Tibial nerve (tissue), 4 donors: Measurements from ENCODE around the gene COPE. TPM values are rescaled to one million over a fixed set of nuclear protein-coding genes. Genes with fewer than 3 reads are reported as not detected.
"Not testable (repeated sequence)": the region's sequence is repeated elsewhere in the genome, so short reads cannot be mapped to it uniquely, and the experiment has no call there.

ENCODE experiments used
- DNase-seq, 2 donors: peaks; one replicate each; pipeline ENCODE4 v3.0.0-alpha.2; 2019; ENCODE audit warnings: low spot score in 2 of 2
- H3K27ac ChIP-seq, 4 donors: fragments of 200-600 bp; sonication (generic) in 3 of 4; one replicate each; pipeline ENCODE4 v1.5.1; 2017 to 2019; ENCODE audit warnings: mild to moderate bottlenecking in 1 of 4
- H3K27me3 ChIP-seq, 2 donors: fragments of 200-600 bp; sonication (generic) in 1 of 2; one replicate each; pipeline versions ENCODE4 v1.5.1 to v1.6.0; 2017 to 2019
- H3K36me3 ChIP-seq, 3 donors: fragments of 200-600 bp; sonication (generic); one replicate each; pipeline ENCODE4 v1.5.1; 2018 to 2019
- H3K4me1 ChIP-seq, 4 donors: fragments of 200-600 bp; sonication (generic) in 3 of 4; one replicate each; pipeline ENCODE4 v1.5.1; 2017 to 2019
- H3K4me3 ChIP-seq, 4 donors: fragments of 200-600 bp; sonication (generic) in 3 of 4; one replicate each; pipeline ENCODE4 v1.5.1; 2017 to 2019; ENCODE audit warnings: mild to moderate bottlenecking in 1 of 4, moderate library complexity in 1 of 4
- H3K9me3 ChIP-seq, 4 donors: fragments of 200-600 bp; sonication (generic) in 3 of 4; one replicate each; pipeline ENCODE4 v1.5.1; 2017 to 2019
- EP300 ChIP-seq, 2 donors: sonication (generic); formaldehyde crosslinking; IDR thresholded peaks; one replicate each; pipeline ENCODE4 v1.6.1; 2017; ENCODE audit warnings: antibody characterized with exemption in 2 of 2, mild to moderate bottlenecking in 1 of 2
- POLR2A ChIP-seq, 2 donors: fragments of 450-650 bp; IDR thresholded peaks; one replicate each; pipeline ENCODE4 v1.6.1; 2017; ENCODE audit warnings: antibody characterized with exemption in 2 of 2, mild to moderate bottlenecking in 2 of 2, moderate library complexity in 2 of 2
- WGBS, 2 donors: methylation state at CpG; one replicate each; pipeline ENCODE4 v1.1.5; 2018; 5-methylcytosine and 5-hydroxymethylcytosine counted together
- total RNA-seq, 4 donors: library from RNA; depleted of rRNA; stranded (reverse); fragments of >200 nt; gene quantifications; one replicate each; pipeline ENCODE4 v1.1.0, GENCODE V29; 2016
- TF ChIP-seq, protein P1 (sequence below), 5 experiments: fragments of 200-600 bp in 3 of 5; fragments of 450-650 bp in 2 of 5; sonication (generic) in 3 of 5; IDR thresholded peaks; one replicate each; pipeline ENCODE4 v1.5.1; 2016 to 2019; ENCODE audit warnings: antibody characterized with exemption in 5 of 5, mild to moderate bottlenecking in 3 of 5, moderate library complexity in 2 of 5

COPE gene
- total RNA-seq, 4 donors from 2014 or later, result 151 to 266 (median 183) TPM

DNA sequence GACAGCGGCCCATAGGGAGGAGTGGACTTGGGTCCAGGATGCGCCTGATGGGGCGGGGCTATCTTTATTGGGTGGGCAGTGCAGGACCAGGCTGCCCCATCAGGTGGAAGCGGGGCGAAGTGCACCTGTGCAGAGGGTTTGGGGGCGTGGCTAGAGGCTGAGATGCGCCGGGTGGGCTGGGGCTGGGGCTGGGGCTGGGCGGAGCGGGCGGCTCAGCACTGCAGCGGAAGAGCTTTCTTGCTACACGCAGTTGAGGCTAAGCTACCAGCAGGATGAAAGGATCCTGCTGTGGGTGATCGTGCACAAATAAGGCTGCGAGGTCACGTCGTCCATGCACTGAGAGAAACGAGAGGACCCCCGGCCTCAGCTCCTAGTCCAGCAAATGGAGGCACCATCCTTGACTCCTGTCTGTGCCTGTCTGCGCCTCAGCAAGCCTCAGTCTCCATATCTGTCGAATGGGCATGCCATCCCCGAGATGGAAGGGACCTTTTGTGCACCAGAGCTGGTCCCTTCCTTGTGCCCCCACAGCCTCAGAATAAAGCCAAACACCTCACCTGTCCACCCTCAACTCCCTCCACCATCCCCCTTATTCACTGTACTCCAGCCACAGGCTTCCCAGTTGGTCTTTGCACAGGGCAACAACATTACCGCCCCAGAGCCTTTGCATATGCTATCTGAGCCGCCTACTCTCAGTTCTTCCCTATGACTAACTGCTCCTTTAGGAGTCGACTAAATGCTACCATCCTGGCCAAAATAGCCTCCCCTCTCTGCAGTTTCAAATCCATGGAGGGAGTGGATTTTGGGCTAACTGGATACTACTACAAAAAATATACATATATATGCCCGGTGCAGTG is 42.8 kb upstream of the COPE start:
- no peaks in the 10 kb centered on the region for H3K9me3 ChIP-seq
- no peaks in the 10 kb centered on the region for H3K4me1 ChIP-seq
- no peak for DNase-seq
- H3K27ac ChIP-seq, result no peak overlapping the region
- 22 to 27% methylated on average over 20 to 26 of the region's 26 CpGs for WGBS, 2 donors
- TF ChIP-seq, protein P1, sequence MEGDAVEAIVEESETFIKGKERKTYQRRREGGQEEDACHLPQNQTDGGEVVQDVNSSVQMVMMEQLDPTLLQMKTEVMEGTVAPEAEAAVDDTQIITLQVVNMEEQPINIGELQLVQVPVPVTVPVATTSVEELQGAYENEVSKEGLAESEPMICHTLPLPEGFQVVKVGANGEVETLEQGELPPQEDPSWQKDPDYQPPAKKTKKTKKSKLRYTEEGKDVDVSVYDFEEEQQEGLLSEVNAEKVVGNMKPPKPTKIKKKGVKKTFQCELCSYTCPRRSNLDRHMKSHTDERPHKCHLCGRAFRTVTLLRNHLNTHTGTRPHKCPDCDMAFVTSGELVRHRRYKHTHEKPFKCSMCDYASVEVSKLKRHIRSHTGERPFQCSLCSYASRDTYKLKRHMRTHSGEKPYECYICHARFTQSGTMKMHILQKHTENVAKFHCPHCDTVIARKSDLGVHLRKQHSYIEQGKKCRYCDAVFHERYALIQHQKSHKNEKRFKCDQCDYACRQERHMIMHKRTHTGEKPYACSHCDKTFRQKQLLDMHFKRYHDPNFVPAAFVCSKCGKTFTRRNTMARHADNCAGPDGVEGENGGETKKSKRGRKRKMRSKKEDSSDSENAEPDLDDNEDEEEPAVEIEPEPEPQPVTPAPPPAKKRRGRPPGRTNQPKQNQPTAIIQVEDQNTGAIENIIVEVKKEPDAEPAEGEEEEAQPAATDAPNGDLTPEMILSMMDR (IDR thresholded peaks at IDR 0.05), result no peak
- TF ChIP-seq EP300 (IDR thresholded peaks at IDR 0.05) (no peak), POLR2A (IDR thresholded peaks at IDR 0.05) (no peak)
- no peak overlapping the region for H3K4me3 ChIP-seq
- no peaks in the 10 kb centered on the region for H3K36me3 ChIP-seq
- H3K27me3 ChIP-seq, result peaks cover 0 to 25% of the 10 kb centered on the region in 2 donors

DNA sequence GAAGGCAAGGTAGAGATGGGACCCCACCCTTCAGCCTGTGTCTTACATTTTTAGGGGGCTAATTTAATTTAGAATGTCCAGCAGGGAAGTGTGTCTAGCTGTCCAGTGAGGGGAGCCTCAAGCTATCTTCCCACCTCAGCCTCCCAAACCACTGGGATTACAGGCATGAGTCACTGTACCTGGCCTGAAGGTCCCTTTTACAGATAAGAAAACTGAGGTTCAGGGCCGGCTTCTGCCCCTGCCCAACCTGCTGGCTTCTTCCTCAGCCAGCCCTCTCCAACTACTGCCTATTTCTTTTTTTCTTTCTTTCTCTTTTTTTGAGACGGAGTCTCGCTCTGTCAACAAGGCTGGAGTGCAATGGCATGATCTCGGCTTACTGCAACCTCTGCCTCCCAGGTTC is 41.2 kb upstream of the COPE start:
- H3K36me3 ChIP-seq, result no peaks in the 10 kb centered on the region
- no peak overlapping the region for H3K27ac ChIP-seq
- TF ChIP-seq POLR2A (IDR thresholded peaks at IDR 0.05) (no peak), EP300 (IDR thresholded peaks at IDR 0.05) (no peak)
- TF ChIP-seq, protein P1 (IDR thresholded peaks at IDR 0.05), result no peak
- peaks cover 0 to 25% of the 10 kb centered on the region in 2 donors for H3K27me3 ChIP-seq
- no peaks in the 10 kb centered on the region for H3K4me1 ChIP-seq
- no peak overlapping the region for H3K4me3 ChIP-seq
- WGBS, 2 donors, result 82 to 83% methylated on average over 4 of the region's 4 CpGs
- H3K9me3 ChIP-seq, result no peaks in the 10 kb centered on the region
- no peak for DNase-seq

DNA sequence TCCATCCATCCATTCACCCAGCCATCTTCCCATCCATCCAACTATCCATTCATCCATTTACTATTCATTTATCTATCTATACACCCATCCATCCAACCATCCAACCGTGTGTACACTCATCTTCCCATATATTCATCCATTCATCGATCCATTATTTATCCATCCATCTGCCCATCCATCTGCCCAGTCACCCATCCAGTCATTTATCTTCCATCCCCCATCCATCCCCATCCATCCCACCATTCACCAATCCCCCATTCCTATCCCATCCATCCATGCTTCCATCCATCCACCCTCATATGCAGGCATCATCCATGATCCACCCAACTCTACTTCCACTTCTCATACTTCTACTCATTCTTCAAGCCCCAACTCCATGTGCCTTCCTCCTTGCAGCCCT is 35.9 kb upstream of the COPE start:
- H3K27me3 ChIP-seq, result no peaks in the 10 kb centered on the region
- H3K4me1 ChIP-seq, result no peaks in the 10 kb centered on the region
- no peak overlapping the region for H3K4me3 ChIP-seq
- DNase-seq, result no peak
- H3K36me3 ChIP-seq, result no peaks in the 10 kb centered on the region
- 94 to 97% methylated on average over 2 of the region's 2 CpGs for WGBS, 2 donors
- H3K9me3 ChIP-seq, result no peaks in the 10 kb centered on the region
- H3K27ac ChIP-seq, result no peak overlapping the region
- TF ChIP-seq POLR2A (IDR thresholded peaks at IDR 0.05) (no peak), EP300 (IDR thresholded peaks at IDR 0.05) (no peak)
- TF ChIP-seq, protein P1 (IDR thresholded peaks at IDR 0.05), result no peak

DNA sequence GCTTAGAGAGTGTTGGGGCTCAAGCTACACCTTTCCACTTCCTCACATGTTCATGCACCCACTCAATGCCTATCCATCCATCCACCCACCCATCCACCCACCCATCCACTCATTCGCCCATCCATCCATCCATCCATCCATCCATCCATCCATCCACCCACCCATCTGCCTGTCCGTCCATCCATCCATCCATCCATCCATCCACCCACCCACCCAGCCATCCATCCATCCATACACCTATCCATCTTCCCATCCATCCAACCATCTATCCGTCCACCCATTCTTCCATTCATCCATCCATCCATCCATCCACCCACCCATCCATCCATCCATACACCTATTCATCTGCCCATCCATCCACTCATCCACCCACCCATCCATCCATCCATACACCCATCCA is 34.9 kb upstream of the COPE start:
- H3K27ac ChIP-seq, result no peak overlapping the region
- no peaks in the 10 kb centered on the region for H3K4me1 ChIP-seq
- H3K36me3 ChIP-seq, result no peaks in the 10 kb centered on the region
- TF ChIP-seq, protein P1 (IDR thresholded peaks at IDR 0.05), result no peak
- TF ChIP-seq POLR2A (IDR thresholded peaks at IDR 0.05) (no peak), EP300 (IDR thresholded peaks at IDR 0.05) (no peak)
- no peak overlapping the region for H3K4me3 ChIP-seq
- DNase-seq, result no peak
- H3K9me3 ChIP-seq, result no peaks in the 10 kb centered on the region
- no peaks in the 10 kb centered on the region for H3K27me3 ChIP-seq
- 87 to 90% methylated on average over 3 of the region's 3 CpGs for WGBS, 2 donors

DNA sequence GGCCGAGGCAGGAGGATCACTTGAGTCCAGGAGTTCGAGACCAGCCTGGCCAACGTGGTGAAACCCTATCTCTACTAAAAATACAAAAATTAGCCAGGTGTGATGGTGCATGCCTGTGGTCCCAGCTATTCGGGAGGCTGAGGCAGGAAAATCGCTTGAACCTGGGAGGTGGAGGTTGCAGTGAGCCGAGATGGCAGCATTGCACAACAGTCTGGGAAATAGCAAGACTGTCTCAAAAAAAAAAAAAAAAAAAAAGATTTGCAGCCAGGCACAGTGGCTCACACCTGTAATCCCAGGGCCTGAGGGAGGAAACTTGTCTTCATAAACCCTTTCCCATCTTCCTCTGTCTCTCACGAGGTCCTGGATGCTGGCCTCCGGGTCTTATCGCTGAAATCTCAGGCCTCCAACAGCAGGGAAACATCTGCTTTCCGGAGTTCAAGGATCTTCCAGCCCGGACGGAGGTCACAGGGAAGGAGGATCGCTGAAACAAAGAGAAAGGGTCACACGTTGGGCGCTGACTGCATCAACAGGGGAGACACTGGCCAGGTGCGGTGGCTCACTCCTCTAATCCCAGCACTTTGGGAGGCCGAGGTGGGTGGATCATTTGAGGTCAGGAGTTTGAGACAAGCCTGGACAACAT is 33.3 kb upstream of the COPE start:
- H3K9me3 ChIP-seq, H3K4me1 ChIP-seq, H3K4me3 ChIP-seq, H3K27ac ChIP-seq, DNase-seq, H3K27me3 ChIP-seq, H3K36me3 ChIP-seq: not testable (repeated sequence)
- WGBS, 2 donors, result 60 to 69% methylated on average over 17 of the region's 17 CpGs
